Fibroblast of mammary gland (primary cell): Measurements from ENCODE around the gene DCDC1.
A peak's percentile ranks its signal among the peaks of the same experiment; 100 is the strongest.

Source experiments
- DNase-seq: peaks from one replicate; pipeline ENCODE4 v3.0.0-alpha.2; 2010; ENCODE audit warnings: low read depth
- H3K4me3 ChIP-seq: 2 replicates; pipeline ENCODE4 v1.5.1; 2011; ENCODE audit warnings: low read depth, mild to moderate bottlenecking, low read length, moderate library complexity; ENCODE audit not compliant: control insufficient read depth
- CTCF ChIP-seq: conservative IDR thresholded peaks from 2 replicates; pipeline ENCODE4 v1.5.1; 2011; ENCODE audit warnings: low read depth, low read length, inconsistent platforms; ENCODE audit not compliant: control insufficient read depth, insufficient read depth

DCDC1 gene

GRCh38 chr11:30919389-30920152, 450.0 kb downstream of the DCDC1 start:
- TF ChIP-seq CTCF: no peak
- peak; percentile 6 for DNase-seq
- no peak overlapping the region for H3K4me3 ChIP-seq

DNA sequence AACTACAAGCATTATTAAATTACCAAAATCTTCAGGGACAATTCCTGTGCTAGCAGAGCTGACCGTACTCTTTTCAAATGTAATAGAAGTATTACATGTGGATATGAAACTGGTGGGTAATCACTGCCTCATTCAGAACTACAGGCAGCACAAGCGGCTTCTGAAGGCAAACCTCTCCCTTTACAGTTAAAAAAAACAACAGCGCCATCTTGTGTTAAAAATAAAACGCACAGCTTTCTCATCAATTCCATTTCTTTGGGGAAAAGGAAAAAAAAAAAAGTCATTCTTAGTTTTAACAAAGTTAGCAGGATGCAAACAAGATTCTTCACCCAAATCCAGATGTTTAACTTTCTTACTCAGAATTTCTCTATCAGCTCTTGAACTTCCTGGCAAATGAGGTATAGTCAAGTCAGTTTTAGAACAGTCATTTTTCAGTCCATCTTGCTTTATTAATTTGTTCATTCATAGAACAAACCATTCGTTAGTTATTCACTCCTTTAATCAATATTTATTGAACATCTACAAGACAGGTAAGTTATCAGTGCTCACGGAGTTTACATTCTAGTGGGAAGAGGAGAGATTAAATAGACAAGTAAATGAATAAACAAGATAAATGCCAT, 451.6 kb downstream of the DCDC1 start:
- DNase-seq: peak; percentile 43
- peak; percentile 52 for TF ChIP-seq CTCF
- no peak overlapping the region for H3K4me3 ChIP-seq

DNA sequence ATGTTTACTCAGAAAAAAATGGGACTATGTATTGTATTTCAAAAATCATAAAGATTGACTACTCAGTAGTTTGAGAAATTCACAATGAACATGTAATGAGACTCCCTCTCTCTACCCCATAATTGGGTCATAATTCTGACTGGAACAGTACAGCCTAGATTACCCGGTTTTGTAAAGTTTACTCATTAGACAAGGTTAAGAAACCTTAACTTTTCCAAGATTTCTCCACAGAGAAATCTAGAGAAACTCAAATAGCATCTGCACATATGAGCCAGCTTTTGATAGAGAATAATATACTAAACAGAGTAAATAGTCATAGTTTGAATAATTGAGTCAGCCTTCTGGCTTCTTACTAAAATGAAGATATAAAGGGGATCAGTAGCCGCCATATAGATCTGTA, 452.3 kb downstream of the DCDC1 start:
- no peak overlapping the region for H3K4me3 ChIP-seq
- TF ChIP-seq CTCF: no peak
- DNase-seq: no peak

GRCh38 chr11:30916764-30917163, 452.8 kb downstream of the DCDC1 start:
- no peak for DNase-seq
- no peak for TF ChIP-seq CTCF
- H3K4me3 ChIP-seq: no peak overlapping the region

DNA sequence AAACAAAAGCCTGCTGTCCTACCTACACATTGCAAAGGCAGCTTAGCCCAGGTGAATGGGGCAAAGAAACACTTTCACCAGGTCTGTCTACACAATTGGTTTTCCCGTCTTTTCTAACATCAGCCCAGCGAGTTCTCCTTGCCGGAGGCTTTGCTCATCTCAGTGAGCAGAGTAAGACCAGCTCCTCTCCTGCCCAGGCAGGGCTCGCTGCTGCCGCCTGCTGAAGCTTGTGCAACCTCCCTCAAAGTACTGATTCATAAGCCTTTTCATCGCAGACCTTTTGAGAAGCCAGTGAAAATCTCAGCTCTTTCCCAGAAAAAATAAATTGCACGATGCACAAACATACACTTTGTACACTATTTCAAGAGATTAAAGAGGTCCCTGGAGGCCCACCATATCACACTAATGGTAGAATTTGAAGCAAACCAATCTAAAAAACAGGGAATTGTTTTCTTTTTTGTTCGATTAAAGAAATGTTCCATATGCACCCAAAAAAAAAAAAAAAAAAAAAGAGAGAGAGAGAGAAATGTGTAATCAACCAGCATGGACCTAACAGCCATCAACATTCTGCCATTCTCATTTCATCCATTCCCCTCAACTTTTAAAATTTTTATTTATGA, 455.3 kb downstream of the DCDC1 start:
- peak; percentile 50 for TF ChIP-seq CTCF
- no peak overlapping the region for H3K4me3 ChIP-seq
- peak; percentile 36 for DNase-seq

DNA sequence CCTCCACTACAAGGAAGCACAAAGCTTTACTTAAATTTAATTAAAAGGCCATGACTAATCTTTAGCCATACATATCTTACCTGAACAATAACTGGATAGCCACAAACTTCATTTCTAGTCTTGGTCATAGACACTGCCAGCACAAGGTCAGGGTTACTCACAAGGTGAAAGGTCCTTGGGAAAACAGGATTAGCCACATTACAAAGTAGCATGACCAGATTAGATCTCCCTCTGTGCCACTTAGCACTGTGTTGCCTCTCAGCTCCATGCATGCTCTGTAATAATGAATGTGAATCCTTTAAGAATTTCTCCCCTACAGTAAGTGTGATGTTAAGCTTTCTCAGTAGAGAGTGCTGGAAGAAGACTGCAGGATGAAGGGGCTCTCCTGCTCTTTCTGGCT, 458.3 kb downstream of the DCDC1 start:
- DNase-seq: no peak
- no peak for TF ChIP-seq CTCF

More for the DNA sequence above, 458.3 kb downstream of the DCDC1 start:
- H3K4me3 ChIP-seq: no peak overlapping the region
